Measurements from ENCODE around the gene AAGAB. TPM values are rescaled to one million over a fixed set of nuclear protein-coding genes. Genes with fewer than 3 reads are reported as not detected.

AAGAB gene
- total RNA-seq, 1 experiment from 2014 or later = 102 TPM

GRCh38 chr15:67216859-67217258, 37.6 kb downstream of the AAGAB start:
- in situ Hi-C loops (cut with HindIII; ENCODE audit: low pct_unique_long_range_greater_than_20kb, low sequenced_read_pairs) = no loop called here
- H3K9me3 ChIP-seq (ENCODE audit: control insufficient read depth, insufficient read depth, low read depth, low read length) = no peaks in the 10 kb centered on the region
- no peak overlapping the region for H3K4me3 ChIP-seq (ENCODE audit: low read depth in 2 of 2, low read length in 2 of 2)
- TF ChIP-seq SIN3A (IDR thresholded peaks at IDR 0.05; ENCODE audit: borderline replicate concordance, insufficient read depth, low read depth, low read length) (no peak), REST (IDR thresholded peaks at IDR 0.05; ENCODE audit: insufficient read depth in 1 of 2, low read depth in 2 of 2, low read length in 1 of 2) (no peak), CTCF (IDR thresholded peaks at IDR 0.05) (no peak), TCF7L2 (IDR thresholded peaks at IDR 0.05; ENCODE audit: low read depth, low read length) (no peak), POLR2AphosphoS5 (IDR thresholded peaks at IDR 0.05; ENCODE audit: low read depth, low read length) (no peak)
- DNase-seq (ENCODE audit: low read depth, low spot score) (no peak), ATAC-seq (no peak)
- intact Hi-C loops (cut with micrococcal nuclease; ENCODE audit: unreplicated experiment) = no loop called here
- no peaks in the 10 kb centered on the region for H3K4me1 ChIP-seq (ENCODE audit: control insufficient read depth, insufficient read depth, low read length)
- H3K27me3 ChIP-seq (ENCODE audit: control insufficient read depth, insufficient read depth, low read length) = no peaks in the 10 kb centered on the region
- BruUV-seq (replicated peaks) = no TSS peak
- no peak overlapping the region for H3K27ac ChIP-seq (ENCODE audit: low read length)
- ChIA-PET CTCF (no interaction called here), POLR2A (no interaction called here)
- peaks cover 4% of the 10 kb centered on the region; the same call in 1 of the 2 replicates for H3K36me3 ChIP-seq (ENCODE audit: control insufficient read depth, insufficient read depth, low read length)

- DNase-seq (ENCODE audit: low read depth, low spot score) (no peak), ATAC-seq (no peak)
- no TSS peak for BruUV-seq (replicated peaks)
- TF ChIP-seq POLR2AphosphoS5 (IDR thresholded peaks at IDR 0.05; ENCODE audit: low read depth, low read length) (no peak), CTCF (IDR thresholded peaks at IDR 0.05) (no peak), REST (IDR thresholded peaks at IDR 0.05; ENCODE audit: insufficient read depth in 1 of 2, low read depth in 2 of 2, low read length in 1 of 2) (no peak), SIN3A (IDR thresholded peaks at IDR 0.05; ENCODE audit: borderline replicate concordance, insufficient read depth, low read depth, low read length) (no peak), TCF7L2 (IDR thresholded peaks at IDR 0.05; ENCODE audit: low read depth, low read length) (no peak)
- intact Hi-C loops (cut with micrococcal nuclease; ENCODE audit: unreplicated experiment) (no loop called here), in situ Hi-C loops (cut with HindIII; ENCODE audit: low pct_unique_long_range_greater_than_20kb, low sequenced_read_pairs) (no loop called here)
- Histone ChIP-seq H3K4me3 (ENCODE audit: low read depth in 2 of 2, low read length in 2 of 2) (no peak overlapping the region), H3K4me1 (ENCODE audit: control insufficient read depth, insufficient read depth, low read length) (no peaks in the 10 kb centered on the region), H3K36me3 (ENCODE audit: control insufficient read depth, insufficient read depth, low read length) (peaks cover 4% of the 10 kb centered on the region; the same call in 1 of the 2 replicates), H3K9me3 (ENCODE audit: control insufficient read depth, insufficient read depth, low read depth, low read length) (no peaks in the 10 kb centered on the region), H3K27me3 (ENCODE audit: control insufficient read depth, insufficient read depth, low read length) (no peaks in the 10 kb centered on the region), H3K27ac (ENCODE audit: low read length) (no peak overlapping the region)
- ChIA-PET CTCF (no interaction called here), POLR2A (no interaction called here)
Measured at GRCh38 chr15:67215102-67215501, 39.4 kb downstream of the AAGAB start.

Data from Panc1 (cell line).